A172 (cell line): ENCODE data around the gene TNFAIP8. TPM values are rescaled to one million over a fixed set of nuclear protein-coding genes. Genes with fewer than 3 reads are reported as not detected.

ENCODE experiments used
- DNase-seq: peaks from one replicate; pipeline ENCODE4 v3.0.0-alpha.2; 2015; ENCODE audit warnings: low spot score
- total RNA-seq: library from RNA; depleted of rRNA; stranded (reverse); fragments of >200 nt; shearing (Covaris generic); gene quantifications from 2 replicates; pipeline ENCODE4 v1.2.3, GENCODE V29; 2014; rRNA removed

Gene TNFAIP8
- total RNA-seq, result 13.7 and 18.0 TPM in 2 replicates

DNA sequence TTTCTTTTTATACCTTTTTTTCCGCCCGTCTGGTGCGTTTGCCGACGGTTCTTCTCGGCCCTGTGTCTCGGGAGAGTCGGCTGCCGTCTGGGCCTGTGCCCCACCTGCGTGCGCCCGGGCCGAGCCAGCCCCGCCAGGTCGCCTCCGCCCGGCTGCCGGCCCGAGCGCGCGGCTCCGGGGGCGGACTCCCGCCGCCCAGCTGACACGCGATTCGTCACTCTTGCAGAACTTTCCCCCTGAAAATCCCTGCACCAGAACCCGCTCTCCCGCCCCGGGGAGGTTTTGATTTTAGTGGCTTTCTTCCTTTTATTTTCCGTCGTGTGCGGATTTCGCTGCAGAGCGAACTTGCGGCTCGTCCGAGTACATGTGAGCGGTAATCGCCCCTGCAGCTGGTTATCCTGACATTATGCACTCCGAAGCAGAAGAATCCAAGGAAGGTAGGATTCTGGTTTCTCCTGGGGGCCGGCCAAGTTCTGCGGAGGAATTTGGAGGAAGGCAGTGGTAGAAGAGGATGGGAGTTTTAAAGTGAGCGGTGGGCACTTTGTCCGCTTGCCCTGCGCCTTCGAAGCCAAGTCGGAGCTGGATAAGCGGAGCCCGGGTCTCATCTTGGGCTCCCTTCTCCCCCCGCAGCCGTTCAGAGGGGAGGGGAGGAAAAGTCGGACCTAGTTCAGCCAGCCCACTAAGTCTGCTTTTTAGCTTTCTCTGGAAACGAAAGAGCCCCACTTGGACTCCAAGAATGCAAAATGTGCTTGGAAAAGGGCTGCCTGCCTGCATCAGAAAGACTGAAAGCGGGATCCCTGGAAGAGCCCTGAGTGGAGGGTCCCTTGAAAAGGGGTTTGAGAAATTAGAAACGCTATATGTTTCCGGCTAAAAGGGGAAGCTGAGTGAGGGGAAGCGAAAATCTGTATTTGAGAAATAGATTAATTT is at the start of gene TNFAIP8:
Gene TNFAIP8, plus strand, starts transcription at position 335 of the 927 bp plus-strand sequence. Its CDS starts 72 bp downstream, at position 407.
- DNase-seq, result peak; percentile 21

DNA sequence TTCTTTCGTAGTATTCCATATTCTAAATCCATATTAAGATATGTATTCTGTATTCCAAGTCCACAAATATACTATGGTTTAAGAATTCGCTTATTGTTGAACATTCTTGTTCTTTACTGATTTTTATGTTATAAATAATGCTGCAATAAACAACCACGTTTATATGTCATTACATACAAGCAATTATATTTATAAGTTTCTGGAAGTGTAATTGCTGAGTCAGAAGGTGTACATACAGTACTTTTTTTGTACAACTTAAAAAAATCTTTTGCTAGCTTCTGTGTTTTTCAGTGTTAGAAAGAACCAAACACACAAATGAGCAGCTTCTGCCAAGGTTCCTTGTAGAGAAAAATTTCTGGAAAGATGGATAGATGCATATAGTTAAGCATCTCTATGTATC is 48.6 kb upstream of the TNFAIP8 start:
- DNase-seq, result no peak

DNA sequence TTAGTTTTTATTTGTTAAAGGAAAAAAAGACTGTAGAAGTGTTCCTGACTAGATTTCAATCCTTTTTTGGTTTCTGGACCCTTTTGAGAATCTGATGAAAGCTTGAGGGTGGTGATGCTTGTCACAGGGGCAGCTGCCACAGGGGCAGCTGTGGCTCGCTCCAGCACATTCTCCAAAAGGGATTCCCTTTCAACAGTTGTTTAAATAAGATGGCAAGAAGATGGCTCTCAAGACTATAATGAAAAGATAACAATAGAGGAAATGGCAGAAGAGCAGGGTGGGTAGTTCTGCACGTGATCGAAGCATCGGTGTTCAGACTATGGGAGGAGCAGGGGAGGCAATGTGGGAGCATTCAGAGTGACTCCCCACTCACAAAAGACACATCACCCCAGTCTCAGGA is 46.5 kb upstream of the TNFAIP8 start:
- no peak for DNase-seq

DNA sequence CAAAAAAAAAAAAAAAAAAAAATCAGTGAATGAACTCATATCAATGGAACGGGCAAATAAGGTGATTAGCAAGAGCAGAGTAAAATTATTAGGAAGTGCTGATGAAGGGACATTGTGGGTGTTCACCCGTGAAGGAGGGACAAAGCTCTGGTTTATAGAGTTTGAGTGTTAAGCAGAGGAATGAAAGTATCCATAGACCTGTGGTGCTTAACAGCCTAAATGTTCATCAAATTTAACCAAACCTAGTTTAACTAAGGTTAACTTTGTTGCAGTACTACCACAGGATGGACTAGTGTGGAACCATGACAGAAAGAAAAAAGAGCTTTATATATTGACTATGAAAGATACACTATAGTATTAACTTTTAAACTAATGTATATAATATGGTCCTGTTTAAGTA is 44.1 kb upstream of the TNFAIP8 start:
- no peak for DNase-seq

DNA sequence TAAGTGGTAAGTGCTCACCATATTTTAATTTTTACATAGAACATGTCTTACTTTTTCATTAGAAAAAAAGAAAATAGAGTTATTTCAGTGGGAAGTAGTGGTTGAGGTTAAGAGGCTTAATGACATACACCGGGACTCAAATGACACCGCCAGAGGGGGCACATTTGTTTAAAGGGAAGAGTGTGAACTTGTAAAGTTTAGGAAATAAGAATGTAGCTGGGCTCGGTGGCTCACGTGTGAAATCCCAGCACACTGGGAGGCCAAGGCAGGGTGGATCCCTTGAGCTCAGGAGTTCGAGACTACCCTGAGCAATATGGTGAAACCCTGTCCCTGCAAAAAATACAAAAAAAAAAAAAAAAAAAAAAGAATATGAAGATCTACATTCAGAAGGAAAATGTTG is 43.4 kb upstream of the TNFAIP8 start:
- no peak for DNase-seq

DNA sequence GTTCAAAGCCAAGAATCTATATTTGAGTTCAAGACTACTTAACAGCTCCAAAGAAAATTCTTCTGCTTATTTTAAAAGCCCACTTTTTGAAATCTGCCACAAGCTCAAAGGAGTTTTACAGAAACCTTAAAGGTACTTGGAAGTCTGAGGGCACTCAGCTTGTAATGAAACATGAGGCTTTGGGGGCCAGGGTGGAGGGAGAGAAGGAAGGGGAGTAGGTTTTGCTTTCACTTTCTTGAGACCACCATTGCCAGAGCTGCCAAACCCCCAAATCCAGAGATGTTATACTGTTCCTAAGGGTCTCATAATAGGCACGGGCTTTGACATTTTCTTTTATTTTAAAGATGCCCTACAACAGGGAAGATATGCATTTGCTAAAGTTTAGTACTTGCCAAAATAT is 42.6 kb upstream of the TNFAIP8 start:
- DNase-seq, result no peak

DNA sequence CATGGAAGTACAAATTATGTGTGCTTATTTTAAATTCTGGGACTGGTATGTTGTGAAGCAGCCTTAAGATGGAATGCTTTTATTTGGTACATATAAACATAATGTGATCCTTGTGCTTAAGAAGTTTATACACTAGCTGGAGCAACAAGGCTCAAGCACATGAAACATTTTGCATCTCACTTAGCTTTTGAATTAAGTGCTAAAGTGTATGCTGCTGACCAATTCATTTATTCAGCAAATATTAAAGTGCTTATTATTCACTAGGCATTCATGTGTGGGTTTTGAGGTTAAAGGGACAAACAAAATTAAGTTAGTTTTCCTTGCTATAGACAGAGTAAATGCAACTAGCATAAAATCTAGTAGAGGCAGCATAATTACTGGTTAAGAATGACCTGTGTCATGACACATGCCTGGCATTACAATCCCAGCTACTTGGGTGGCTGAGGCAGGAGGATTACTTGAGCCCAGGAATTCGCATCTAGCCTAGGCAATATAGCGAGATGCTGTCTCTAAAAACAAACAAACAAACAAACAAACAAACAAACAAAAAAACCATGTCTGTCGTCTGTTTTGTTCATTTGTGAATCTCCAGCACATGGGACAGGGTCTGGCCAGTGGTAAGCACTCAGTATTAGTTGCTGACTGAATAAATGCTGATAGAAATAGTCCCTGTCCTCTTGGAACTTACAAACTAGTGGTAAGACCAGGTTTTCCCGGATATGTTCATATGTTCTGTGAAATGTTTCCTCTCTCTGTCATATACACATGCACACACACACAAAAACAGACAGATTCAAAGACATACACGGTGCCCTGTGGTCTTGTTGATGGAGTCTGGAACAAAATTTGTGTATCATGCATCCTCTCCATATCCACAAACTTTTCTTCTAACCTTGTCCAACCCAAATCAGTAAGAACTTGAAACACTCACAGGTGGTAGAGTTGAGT is 41.9 kb upstream of the TNFAIP8 start:
- no peak for DNase-seq

DNA sequence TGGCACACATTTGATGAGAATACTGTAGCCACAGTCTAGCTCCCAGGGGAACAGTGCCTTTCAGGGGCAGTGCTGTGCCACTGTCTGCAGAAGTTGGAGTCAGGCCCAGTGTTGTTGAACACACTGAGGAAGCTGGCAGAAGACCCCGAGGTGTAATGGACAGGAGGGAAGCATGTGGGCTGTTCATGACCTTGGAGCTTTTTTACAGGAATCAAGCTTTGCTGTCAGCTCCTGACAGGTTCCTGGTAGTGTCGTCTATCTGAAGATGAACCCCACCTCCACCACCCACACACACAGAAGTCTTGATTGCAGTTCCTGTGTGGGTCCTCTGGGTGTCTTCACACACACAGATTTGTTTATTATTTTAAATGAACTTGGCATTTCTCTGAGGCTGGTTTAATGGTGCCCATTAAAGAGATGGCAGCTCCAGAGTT is 40.3 kb upstream of the TNFAIP8 start:
- DNase-seq, result peak; percentile 48

DNA sequence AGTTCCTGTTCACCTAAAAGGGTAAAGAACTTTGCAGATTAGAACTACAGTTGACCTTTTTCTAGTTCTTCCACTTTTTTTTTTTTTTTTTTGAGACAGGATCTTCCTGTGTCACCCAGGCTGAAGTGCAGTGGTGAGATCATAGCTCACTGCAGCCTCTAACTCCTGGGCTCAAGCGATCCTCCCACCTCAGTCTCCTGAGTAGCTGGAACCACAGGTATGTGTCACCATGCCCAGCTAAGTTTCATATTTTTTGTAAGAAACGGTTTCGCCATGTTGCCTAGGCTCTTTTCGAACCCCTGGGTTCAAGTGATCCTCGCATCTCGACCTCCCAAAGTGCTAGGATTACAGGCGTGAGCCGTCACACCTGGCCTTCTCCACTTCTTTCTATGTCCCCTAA is 39.7 kb upstream of the TNFAIP8 start:
- no peak for DNase-seq

DNA sequence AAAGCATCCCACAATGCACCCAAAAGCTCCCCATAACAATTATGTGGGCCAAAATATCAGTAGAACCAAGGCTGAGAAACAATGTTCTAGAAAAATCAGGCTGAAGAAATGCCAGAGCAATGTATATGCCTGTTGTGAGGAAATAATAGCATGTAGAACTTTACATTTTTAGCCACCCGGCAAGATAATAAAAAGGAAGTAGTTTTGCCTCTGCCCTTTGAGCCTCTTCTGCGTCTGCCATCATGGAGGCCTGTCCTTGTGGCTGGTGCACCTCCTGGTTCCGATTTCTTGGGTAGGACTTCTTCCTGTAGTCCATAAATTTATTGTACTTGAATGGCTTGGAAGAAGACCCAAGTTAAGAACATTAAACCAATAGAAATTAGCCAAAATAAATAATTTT is 38.9 kb upstream of the TNFAIP8 start:
- no peak for DNase-seq

DNA sequence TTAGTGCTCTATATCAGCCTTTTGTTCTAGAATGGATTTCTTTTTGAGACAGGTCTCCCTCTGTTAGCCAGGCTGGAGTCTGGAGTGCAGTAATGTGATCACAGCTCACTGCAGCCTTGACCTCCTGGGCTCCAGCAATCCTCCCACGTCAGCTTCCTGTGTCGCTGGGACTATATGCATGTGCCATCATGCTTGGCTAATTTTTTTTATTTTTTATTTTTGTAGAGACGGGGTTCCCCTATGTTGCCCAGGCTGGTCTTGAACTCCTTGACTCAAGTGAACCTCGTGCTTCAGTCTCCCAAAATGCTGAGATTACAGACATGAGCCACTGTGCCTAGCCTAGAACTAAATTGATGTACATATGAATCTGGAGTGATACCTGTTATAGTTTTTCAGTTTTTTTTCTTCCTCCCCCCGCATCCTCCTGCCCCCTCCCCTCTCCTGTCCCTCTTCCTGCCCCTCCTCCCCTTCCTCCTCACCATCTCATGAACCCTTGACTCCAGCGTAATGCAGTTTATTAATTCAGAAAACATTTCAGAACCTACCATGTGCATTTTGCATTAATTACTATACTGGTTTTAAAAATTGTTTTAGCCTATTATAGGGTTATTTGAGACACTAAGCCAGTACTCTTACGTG is 37.4 kb upstream of the TNFAIP8 start:
- no peak for DNase-seq

DNA sequence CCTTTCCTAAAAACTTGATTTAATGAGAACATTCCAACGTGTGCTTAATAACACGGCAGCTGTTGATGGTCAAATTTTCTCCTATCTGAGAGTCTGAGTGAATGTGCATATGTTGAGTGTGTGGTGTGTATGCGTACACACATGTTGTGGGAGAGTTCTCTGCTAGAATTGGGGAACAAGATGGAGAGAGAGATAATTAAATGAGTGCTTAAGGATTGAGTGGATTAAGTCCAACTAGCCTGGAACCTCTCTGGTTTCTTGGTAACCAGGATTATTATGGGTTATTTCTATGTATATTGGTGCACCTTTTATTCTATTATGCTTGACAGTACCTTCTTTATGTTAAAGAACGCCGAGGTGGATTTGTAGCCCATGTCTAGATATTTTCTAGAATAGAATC is 36.4 kb upstream of the TNFAIP8 start:
- no peak for DNase-seq

DNA sequence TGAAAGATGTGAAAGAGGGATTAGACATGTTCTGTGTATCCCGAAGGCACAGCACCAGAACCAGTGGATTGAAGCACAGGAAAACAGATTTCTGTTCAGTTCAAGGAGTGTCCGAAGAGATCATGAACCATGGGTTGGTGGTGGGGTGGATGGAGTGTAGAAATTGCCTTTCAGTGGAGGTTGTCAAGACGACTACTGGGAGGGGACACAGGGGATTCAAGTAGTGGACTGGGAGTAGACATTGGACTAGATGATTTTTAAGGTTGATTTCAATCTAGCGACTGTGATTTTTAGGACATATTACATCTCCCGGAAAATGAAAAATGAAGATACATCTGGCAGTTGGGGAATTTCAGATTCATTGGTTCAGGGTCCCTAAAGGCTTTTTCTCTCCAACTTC is 35.9 kb upstream of the TNFAIP8 start:
- no peak for DNase-seq

DNA sequence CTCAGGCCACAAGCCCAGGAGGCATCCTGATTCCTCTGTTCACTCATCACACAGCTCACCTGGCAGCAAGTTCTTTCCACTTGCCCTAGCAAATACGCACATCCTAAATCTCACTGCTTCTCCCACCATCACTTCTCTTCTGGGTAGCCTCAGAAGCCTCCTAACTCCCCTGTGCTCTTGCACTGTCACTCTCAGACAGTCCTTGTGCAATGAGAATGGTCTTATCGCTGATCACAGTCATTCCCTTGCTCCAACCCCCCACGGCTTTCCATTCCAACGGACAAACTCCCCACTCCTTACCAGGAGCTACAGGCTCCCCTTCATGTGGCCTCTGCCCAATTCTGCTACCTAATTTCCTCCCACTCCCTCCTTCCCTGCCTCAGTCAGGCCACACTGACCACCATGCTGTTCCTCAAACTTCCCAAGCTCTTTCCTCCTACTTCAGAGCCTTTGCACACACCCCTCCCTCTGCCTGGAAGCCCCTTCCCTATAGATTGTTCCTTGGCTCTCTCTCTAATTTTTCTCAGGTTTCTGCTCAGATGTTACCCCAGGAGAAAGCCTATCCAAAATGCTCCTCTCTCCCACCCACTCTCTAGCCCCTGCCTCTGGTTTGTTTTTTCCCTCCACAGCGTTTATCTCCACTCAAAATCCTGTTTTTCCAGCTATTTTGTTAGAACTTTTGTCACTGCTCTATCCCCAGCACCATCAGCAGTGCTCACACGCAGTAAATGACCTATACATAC is 34.1 kb upstream of the TNFAIP8 start:
- DNase-seq, result no peak

DNA sequence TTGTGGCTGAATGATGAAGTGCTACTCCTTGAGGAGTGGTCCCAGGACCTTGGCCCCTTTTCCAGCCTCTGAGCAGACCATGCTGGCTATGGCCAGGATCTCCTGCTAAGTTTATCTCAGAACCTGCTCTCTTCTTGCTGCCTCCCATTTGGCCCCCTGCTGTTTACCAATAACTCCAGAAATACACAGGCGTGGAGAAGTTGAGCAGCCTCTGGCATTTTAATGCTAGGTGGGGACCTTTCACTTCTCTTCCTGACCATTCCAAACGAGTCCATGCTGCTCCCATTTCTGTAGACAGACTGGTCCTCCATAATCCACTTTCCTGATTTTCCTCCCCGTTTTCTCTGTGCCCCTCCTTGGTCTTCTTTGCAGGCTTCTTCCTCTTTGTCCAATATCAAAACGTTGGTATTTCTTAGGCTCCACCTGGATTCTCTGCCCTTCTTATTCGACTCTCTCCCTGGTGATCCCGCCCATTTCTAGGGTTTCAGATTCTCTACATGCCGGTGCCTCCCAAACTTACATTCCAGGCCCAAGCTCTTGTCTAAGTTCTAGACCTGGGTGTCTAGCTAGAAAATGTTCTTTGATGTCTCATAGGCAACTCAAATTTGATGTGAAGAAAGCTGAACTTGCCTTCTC is 33.4 kb upstream of the TNFAIP8 start:
- DNase-seq, result no peak

DNA sequence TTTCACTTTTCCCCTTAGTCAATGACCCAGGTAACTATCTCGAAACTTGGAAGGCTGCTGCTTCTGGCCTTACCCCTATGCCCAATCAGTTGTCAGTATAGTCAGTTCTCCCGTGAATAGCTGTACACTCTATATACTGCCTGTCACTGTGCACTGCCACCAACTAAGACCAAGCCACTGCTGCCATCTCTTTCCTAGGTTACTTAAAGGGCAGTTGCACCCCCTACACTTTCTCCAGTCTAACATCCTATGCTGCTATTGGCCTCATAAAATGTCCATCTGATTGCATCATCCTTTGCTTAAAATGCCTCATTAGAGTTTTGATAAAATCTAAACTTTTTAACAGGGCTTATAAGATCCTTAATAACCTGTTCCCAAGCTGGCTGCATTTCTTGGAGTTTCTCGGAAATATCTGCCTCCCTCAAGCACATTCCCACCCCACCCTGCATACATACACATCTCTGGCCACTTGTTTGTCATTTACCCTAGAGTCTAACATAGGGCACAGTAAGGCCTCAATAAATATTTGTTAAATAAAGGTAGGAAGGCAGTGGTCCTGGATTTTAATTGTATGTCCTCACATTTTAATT is 32.8 kb upstream of the TNFAIP8 start:
- no peak for DNase-seq

DNA sequence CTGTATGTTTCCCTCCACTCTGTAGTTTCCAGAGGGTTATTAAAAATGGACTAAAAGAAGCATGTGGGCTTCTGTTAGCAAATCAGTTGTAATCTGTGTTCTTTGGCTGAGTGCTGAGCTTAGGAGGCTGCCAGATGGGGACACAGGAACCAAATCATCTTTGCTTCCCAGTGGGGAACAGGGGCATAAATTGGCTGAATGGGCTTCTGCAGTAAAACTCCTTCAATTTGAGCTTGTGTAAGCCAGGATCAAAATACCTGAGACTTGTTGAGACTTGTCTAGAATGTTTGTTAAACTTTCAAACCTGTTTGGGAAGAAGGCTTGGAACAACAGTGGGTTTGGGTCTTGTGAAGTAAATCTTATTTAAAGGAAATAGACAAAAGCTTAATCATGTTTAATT is 32.2 kb upstream of the TNFAIP8 start:
- DNase-seq, result no peak

DNA sequence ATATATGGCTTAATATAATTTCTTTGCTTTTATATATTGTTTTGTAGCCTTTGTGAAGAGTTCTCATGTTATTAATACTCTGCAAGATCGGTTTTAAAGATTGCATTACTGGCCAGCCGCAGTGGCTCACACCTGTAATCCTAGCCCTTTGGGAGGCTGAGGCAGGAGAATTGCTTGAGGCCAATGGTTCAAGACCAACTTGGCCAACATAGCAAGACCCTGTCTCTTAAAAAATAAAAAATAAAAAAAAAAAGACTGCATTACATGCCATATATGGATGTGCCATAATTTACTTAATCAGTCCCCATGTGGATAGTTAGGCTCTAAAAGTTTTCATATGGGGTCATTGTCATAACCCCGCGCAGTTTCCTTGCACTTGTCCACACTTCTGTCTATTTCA is 31.0 kb upstream of the TNFAIP8 start:
- DNase-seq, result no peak

DNA sequence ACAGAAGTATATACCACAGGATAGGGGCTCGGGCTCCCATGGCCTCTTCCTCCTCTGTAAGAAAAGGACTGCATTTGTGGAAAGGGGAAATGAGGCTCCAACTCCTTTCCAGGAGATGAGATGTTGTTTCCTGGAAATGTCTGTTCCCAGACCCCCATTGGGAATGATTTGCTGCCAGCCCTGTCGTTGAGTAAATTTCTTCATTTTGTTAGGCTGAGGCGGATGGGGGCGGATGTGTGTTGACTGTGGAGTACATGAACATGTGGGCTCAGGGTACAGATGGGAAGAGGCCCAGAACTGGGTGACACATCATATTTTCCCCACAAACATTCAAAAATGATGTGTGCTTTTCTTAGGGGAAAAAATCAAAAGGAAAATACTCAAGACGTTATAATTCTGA is 28.8 kb upstream of the TNFAIP8 start:
- no peak for DNase-seq
